Inferior parietal cortex (tissue), 1 donor: ENCODE measurements around the gene CYP19A1.
A peak's percentile ranks its signal among the peaks of the same experiment; 100 is the strongest.

ENCODE experiments used
- DNase-seq: peaks from one replicate; pipeline ENCODE4 v3.0.0-alpha.2; 2016; ENCODE audit errors: extremely low spot score

Gene CYP19A1

DNA sequence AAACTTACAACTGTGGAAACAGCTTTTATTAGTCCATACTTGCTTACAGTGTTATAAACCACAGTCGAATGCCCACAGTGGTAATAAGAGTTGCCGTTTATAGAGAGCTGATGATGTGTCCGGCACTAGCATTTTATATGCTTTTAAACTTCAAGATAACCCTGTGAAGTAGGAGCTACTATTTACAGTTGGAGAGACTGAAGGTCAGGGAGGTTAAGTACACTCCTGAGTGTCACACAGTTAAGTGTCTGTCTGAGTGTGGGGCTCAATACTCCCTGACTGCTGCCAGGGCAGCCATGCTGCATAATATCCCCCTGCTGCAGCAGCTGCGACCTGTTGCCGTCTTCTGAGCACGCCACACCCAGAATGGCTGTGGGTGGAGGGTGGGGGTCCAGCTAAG, 153.8 kb downstream of the CYP19A1 start:
- DNase-seq = no peak

DNA sequence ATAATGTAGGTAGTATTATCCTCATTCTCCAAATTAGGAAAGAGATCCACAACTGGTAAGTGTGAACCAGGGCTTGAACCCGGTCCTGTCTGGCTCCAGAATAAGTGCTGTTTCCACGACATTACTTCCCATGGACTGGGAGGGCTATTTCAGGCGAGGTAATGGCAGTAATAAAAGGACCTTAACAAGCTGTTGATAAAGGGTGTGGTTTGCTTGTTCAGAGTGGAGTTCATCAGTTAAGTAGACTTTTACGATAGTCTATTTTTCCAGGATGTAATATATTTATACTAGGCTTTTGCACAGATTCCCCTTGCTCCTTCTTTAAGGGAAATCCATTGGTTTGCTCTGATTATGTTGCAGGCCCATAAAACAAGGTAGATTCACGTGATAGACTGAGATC, 155.3 kb downstream of the CYP19A1 start:
- DNase-seq = no peak

DNA sequence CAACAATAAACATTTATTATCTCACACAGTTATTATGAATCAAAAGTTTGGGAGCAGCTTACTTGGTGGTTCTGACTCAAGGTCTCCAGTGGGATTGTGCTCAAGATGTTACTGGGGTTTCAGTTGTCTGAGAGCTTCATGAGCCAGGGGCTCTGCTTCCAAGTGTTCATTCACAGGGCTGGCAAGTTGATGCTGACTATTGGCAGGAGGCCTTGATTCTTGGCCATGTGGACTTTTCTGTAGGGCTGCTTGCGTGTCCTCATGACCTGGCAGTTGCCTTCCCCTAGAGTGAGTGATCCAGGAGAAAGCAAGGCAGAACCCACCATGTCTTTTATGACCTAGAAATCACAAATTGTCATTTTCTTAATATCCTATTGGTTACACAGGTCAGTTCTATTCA, 156.5 kb downstream of the CYP19A1 start:
- no peak for DNase-seq

DNA sequence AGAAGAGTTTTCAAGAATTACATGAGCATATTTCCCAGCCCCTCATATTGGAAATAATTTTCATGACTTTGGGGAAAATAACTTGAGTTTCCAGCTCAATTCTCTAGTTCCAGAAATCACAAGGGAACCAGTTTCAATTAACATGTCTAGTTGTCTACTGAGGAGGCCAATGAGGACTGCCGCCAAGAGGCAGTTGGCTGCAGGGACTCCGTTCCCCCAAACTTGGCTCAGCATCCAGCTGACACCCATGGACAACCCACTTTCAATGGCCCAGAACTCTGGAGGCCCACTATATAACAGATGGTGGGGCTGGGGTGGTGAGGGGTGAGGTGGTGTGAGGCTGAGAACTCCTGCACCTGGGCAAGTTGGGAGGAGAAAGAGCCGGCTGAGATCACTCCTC, 157.2 kb downstream of the CYP19A1 start:
- DNase-seq = no peak

DNA sequence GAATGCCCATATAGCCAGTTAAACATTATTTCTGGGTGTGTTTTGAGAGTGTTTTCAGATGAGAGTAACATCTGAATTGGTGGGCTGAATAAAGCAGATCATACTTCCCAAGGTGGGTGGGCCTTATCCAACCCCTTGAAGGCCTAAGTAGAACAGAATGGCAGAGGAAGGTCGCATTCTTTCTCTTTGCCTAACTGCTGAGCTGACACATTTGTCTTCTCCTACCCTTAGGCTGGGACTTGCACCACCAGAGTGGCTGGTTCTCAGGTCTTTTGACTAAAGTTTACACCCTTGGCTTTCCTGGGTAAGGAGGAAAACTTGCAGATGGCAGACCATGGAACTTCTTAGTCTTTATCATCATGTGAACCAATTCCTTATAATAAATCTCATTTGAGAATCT, 157.9 kb downstream of the CYP19A1 start:
- no peak for DNase-seq

DNA sequence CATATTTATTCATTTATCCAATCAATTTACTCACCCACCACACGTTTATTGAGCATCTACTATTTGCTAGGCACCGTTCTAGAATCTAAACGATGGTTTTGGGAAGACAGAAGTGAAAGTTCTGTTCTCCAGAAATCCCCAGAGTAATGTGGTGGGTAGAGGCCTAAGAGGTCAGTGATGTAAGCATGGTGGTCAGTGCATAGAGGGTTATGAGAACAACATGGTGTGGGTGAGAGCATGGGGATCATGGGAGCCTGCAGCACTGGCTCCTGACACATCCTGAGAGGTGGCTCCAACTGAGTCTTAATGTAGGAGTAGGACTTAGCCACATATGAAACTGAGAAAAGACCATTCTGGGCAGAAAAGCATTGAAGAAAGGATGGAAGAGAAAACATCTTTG, 158.4 kb downstream of the CYP19A1 start:
- DNase-seq = no peak

DNA sequence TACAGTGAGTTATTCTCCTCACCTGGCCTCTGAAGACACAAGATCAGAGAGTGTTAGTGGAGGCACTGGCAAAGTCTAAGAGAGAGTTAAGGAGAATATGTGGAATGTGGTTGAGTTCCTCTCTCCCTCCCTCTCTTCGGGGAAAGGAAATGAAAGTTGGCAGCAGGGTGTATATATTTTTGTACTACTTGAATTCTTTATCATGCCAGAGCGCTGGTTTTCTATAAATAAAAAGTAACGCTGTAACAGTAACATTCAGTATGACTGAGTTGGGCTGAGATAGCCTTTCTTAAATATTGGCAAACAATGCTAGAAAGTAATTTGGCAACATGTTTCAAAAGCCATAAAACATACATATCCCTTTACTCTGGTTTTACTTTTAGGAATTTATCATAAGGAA, 166.2 kb downstream of the CYP19A1 start:
- peak; percentile 53 for DNase-seq

DNA sequence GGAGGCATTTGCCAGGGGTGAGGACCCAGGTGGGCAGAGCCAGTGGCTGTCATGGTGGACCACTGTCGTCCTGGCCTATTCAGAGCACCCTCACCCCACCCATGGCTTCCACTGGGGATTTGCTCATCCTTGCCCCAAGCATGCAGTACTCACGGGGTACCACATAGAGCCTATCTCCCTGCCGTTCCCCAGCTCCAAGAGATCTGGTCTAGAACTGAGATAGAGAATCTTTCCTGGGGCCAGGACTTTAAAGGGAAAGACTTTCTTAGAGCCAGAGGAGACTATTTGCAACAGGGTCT, 166.8 kb downstream of the CYP19A1 start:
- no peak for DNase-seq

DNA sequence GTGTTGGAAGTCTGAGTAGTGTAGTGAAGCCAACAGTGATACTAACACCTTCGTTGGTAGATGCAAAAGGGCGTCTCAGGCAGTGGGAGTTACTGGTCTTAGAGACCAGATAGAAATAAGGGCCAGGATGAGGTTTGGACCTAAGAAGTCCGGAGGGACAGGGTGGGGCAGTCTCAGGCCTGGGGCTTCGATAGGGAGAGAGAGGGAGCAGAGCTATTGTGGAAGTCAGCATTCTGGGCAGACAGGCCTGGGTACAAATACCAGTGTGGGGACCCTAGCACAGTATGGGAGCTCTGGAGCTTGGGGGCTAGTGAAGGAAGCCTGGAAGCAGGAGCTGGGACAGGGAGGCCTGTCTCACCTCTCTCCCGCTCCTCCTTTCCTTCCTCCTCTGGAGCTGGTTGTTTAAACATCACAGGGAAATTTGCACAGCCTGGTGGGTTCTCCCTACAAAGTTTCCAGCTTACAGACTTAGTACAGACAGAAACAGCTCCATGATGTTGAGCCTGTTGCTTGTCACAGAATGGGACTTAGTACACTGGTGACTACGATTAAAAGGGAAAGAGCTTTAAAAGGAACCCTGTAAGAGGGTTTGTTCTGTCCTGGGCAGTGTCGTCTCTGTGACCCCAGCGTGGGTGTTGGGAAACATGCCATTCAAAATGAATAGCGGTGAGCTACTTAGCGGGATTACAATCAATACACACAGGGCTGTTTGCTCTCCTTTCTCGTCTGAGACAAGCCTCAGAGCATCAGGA, 167.3 kb downstream of the CYP19A1 start:
- no peak for DNase-seq

DNA sequence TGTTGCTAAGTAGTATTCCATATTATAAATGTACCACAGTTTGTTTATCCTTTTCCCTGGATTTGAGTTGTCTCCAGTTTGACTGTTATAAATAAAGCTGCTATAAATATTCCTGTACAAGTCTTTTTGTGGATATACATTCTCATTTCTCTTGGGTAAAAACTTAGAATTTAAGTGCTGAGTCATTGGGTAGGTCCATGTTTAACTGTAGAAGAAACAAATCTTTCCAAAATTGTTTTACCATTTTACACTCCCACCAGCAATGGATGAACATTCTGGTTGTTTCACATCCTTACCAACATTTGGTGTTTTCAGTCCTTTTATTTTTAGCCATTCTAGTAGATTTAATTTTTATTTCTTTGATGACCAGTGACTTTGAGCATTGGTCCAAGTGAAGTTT, 169.7 kb downstream of the CYP19A1 start:
- DNase-seq = peak; percentile 32

DNA sequence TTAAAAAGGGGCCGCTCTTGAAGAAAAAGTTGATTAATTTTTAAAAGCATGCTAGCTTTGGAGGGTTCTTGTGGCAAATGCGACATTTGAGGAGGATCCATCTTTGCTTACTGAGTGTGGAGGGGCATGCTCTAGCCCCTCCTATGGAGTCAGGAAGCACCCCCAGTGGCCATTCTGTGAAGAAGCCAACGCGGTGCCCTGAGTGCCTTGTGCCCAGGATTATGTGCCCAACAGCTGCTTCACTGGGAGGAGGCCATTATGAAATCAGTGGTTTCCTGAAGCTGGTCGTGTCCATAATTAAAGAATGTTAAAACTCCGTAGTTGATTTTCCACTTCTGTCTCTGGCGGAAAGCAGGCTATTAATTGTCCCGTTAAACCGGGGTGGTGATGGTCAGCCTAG, 174.6 kb downstream of the CYP19A1 start:
- no peak for DNase-seq

DNA sequence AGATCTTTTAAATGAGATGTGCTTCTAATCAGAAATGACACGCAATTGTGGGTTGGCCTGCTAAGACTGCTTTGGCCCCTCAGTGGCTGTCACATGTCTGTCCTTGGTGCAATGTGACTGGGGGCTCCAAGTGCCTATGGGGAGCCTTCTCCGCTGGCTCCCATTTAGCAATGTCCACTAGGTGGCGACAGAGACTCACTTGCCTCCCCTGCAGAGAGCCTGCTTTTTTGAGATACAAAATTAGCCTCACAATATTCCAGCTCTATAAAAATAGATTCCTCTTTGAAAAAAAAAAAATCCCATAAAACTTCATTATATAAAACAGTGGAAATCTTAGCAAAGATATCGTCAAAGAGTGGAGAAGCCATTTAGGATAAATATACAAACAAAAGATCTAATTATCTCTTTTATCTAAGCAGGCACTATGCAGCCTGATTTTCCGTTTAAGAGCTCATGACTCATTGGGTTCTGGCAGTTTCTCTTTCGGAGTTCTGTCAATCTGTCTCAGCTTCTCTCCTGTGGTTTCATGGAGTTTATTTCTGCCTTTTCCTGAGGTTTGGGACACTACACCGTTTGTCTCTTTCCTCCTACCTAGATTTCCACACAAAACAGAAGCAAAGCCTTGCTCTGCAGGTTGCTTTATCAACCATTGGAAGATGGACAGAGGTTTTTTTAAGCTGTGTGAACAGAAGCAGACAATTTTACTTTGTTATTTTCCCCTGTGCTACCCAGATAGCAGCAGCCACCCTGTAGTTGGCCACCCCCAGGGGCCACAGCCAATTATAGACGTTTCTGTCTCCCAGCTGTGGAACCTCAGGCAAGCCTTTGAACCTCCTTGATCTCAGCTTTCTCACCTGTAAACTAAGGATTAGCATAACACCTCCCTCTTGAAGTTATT, 175.3 kb downstream of the CYP19A1 start:
- DNase-seq = peak; percentile 94

DNA sequence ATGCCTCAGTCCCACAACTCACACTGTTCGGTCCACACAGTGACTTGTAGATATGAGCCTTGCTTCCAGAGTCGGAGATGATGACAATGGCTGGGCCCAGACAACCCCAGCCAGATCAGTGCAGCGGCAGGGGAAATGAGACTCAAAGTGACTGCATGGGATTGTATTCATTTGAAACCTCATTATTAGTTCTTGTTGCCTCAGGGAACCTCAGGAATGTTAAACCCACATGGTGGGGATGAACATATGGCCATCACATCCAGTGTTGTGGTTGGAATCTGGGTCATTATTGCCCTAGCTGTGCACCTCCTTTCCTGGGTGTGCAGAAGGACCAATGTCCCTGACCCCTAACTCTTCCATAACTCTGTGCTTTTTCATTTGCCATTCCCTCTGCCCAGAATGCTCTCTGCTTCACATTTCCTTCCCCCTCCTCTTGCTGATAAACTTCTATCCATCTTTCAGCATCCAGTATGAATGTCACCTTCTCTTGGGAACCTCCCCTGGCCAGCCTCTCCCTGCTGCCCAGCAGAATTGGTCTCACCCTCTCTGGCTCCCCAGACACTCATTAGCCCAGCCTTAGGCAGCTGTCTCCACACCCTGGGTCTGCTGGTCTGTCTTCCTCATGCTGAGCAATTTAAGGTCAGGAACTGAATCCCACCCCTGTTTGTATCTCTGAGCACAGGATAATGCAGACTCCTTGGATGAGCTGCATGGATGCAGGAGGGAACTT, 176.7 kb downstream of the CYP19A1 start:
- no peak for DNase-seq

DNA sequence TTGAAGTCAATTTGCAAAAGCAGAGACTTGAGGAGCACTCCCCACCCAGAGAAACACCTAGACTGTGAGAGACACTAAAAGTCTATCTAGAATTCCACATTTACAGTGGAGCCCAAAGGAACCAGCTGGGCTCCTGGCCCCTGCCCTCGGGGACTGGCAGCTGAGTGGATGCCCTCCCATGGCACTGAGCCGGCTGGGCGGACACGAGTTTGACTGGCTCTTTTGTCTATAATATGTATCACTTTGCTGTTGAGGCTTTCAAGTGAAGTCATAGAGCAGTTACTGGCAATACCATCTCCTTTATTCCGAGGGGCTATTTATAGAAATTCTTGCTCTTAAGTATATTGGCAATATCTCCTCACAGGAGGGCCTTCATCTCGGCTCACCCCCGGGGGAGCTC, 177.9 kb downstream of the CYP19A1 start:
- peak; percentile 74 for DNase-seq
